Left kidney (tissue), 8 donors: ENCODE data around the gene PRXL2B. TPM values are rescaled to one million over a fixed set of nuclear protein-coding genes. Genes with fewer than 3 reads are reported as not detected.
A peak's percentile ranks its signal among the peaks of the same experiment; 100 is the strongest.

ENCODE experiments used
- DNase-seq: peaks from one replicate; pipeline ENCODE4 v3.0.0-alpha.2; 2013
- long read RNA-seq, 8 donors: transcript quantifications; one replicate each; lab custom pipeline, GENCODE V29; 2026
- polyA plus RNA-seq: library from polyadenylated mRNA; unstranded; fragments of 120-200 nt; gene quantifications from one replicate; pipeline ENCODE4 v1.2.1, GENCODE V29; 2013; ENCODE audit not compliant: insufficient read length

Gene PRXL2B, protein sequence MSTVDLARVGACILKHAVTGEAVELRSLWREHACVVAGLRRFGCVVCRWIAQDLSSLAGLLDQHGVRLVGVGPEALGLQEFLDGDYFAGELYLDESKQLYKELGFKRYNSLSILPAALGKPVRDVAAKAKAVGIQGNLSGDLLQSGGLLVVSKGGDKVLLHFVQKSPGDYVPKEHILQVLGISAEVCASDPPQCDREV
- 35.4 TPM for polyA plus RNA-seq
- long read RNA-seq, donor 1, partial matches to known transcripts: 0 of 6 reads
- long read RNA-seq, donor 1, other reads (novel, unspliced or antisense): 0 of 6 reads
- long read RNA-seq, donor 2, partial matches to known transcripts: 0 of 5 reads
- long read RNA-seq, donor 2, other reads (novel, unspliced or antisense): 0 of 5 reads
- long read RNA-seq, donor 3, partial matches to known transcripts: 0 of 9 reads
- long read RNA-seq, donor 3, other reads (novel, unspliced or antisense): 0 of 9 reads
- long read RNA-seq, donor 4, partial matches to known transcripts: 0 of 2 reads
- long read RNA-seq, donor 4, other reads (novel, unspliced or antisense): 0 of 2 reads
- long read RNA-seq, donor 5, transcript PRXL2B-204 (7 exons, 2,749 nt): major isoform, 8 of 13 reads
- long read RNA-seq, donor 5, partial matches to known transcripts: 0 of 13 reads
- long read RNA-seq, donor 5, other reads (novel, unspliced or antisense): 0 of 13 reads
- long read RNA-seq, donor 6, partial matches to known transcripts: 5 of 9 reads
- long read RNA-seq, donor 6, other reads (novel, unspliced or antisense): 0 of 9 reads
- long read RNA-seq, donor 7, partial matches to known transcripts: 27 of 33 reads
- long read RNA-seq, donor 7, other reads (novel, unspliced or antisense): 0 of 33 reads
- long read RNA-seq, donor 8, partial matches to known transcripts: 0 of 2 reads
- long read RNA-seq, donor 8, other reads (novel, unspliced or antisense): 0 of 2 reads

DNA sequence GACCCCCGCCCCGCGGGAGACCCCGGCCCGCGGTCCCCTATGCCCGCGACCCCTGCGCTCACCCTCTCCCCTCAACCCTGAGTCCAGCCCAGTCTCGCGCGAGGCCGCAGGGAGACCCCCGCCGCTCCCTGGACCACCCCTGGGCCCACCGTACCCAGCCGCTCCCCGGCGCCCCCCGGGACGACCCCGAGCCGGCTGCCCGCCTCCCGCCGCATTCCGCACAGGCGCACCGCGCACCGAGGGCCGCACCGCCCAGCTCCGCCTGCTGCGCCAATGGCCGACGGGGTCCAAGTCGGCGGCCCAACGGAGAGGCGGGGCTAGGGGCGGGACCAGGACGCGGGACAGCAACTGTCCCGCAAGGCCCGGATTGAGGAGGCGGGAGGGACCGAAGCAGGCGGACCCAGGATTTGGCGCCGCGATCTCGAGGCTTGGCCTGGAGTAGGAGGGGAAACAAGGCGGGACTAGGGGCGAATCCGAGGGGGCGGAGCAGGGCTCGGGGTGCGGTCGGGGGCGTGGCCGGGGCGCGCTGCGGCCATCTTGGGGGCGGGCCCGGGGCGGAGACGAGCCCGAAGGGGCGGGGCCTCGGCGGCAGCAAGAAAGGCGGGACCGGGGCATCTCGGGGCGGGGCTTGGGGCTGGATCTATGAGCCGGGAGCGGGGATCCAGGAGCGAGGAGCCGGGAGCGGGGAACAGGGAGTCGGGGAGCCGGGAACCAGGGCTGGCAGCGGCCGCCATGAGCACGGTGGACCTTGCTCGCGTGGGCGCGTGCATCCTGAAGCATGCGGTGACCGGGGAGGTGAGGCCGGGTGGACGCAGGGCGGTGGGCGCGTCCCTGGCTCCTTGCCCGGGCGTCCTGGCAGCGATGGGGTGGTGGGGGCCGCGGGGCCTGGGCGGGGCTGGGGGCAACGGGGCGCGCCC, at the start of gene PRXL2B:
Gene PRXL2B, plus strand, starts transcription at position 624 of the 917 bp plus-strand sequence. Its CDS starts 109 bp downstream, at position 733.
- DNase-seq: peak; percentile 97

DNA sequence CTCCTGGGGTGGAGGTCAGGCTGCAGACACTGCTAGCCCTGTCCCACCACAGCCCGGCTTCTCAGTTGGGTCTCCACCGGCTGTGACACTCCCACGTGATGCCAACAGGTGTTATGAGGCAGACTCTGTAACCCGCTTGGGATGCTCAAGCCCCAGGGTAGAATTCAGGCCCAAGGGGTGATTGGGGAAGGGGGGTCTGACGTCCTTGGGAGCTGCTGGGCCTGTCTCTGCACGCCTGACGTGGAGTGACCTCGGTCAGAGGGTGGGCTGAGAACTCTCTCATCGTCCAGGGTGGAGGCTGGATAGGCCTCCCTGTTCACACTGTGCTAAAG, 48.8 kb upstream of the PRXL2B start:
- no peak for DNase-seq

DNA sequence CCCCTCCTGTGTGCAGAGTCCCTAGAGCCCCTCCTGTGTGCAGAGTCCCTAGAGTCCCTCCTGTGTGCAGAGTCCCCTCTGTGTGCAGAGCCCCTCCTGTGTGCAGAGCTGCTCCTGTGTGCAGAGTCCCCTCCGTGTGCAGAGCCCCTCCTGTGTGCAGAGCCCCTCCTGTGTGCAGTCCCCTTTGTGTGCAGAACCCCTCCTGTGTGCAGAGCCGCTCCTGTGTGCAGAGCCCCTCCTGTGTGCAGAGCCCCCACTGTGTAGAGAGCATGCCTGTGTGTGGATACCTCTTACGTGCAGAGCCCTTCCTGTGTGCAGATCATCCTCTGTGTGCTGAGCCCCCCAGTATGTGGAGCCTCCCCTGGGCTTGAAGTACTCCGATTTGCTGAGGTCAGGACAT, 48.2 kb upstream of the PRXL2B start:
- no peak for DNase-seq

DNA sequence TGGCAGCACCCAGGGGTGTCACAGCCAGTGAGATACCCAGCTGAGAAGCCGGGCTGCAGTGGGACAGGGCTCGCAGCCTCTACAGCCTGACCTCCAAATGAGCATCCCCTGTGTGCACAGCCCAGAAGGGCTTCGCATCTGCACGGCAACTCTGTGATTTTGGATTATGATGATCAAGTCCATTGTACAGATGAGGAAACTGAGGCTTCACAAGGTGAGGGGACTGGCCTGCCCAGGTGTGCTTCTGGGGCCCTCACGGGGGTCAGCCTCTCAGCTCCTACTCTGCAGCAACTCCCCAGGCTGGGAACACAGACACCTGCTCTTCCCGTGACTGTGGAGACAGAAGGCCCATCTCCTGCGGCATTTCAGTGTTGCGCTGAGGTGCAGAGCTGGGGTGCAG, 47.7 kb upstream of the PRXL2B start:
- no peak for DNase-seq

DNA sequence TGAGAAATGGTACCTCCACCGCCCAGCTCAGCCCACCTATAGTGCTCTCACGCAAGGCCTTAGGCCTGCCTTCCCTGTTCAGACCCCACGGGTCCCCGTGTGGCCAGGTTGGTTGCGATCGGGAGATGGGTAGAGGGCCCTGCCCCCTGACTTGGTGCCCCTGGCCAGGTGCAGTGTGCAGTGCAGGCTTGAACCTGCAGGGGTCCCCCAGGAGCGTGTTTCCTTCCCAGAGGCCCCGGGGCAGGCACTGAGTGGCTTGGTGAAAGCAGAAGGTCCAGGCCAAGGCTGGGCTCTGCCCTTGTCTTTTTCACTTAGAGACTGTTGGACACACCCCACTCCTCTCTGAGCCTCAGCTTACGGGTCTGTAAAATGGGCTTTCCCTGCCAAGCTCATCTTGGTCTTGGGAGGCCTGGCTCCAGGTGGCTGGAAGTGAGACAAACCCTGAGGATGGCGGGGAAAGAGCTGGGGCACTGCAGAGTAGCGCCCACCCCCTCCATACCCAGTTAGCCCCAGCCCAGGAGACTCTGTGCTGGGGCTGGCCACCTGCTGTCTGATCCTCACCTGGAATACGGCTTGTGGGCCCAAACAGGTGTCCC, 47.2 kb upstream of the PRXL2B start:
- no peak for DNase-seq

DNA sequence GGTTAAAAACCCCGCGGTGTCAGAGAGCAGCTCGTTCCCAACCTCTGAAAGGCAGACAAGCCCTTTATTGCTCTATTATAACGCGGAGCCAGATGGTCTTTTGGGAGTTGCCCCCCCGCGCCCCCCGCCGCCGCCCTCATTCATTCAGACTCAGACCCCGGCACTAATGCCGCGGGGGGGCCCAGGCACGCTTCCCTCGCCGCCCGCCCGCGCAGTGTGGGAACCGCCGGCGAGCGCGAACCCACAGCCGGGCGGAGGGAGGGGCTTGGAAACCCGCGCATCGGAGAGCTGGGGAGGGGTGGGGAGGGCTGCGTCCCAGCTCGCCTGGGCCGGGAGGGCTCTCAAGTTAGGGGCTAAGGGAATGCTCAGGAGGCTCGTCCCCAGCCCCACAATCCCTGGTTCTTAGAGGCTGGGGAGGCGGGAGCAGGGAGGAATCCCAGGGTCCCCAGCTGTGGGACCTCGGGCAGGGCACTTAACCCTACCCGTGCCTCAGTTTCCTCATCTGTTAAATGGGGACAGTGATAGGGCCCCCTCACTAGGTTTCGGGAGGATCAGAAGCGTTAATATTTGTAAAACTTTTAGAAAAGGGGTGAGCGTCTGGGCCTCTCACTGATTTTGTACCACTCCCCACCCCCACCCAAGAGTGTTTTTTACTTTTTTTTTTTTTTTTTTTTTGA, 45.6 kb upstream of the PRXL2B start:
- DNase-seq: no peak

DNA sequence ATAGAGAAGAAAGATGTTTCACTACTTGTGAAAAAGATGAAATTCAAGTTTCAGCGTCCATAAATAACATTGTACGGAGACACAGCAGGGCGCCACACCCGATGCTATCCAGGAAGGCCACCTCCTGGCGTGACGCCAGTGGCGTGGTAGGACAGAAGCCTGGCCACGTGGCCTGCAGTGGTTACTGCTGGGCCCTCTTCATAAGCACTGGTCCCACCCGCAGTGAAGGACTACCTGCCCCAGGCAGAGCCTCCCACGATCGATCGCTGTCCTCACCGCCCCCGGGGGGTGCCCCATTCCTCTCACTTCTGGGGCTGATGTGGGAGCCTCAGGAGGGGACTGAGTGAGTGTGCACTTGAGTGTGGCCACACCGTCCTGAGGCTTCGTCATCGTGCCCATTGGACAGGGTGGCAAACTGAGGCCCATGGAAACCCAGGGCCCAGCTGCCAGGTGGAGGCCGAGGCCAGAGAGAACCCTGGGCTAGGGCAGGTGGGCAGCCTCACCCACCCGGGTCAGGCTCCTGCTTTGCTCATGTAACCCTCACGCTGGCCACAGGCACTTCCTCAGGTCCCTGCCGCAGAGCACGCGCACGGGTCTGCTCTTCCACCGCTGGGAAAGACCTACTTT, 44.8 kb upstream of the PRXL2B start:
- DNase-seq: no peak

DNA sequence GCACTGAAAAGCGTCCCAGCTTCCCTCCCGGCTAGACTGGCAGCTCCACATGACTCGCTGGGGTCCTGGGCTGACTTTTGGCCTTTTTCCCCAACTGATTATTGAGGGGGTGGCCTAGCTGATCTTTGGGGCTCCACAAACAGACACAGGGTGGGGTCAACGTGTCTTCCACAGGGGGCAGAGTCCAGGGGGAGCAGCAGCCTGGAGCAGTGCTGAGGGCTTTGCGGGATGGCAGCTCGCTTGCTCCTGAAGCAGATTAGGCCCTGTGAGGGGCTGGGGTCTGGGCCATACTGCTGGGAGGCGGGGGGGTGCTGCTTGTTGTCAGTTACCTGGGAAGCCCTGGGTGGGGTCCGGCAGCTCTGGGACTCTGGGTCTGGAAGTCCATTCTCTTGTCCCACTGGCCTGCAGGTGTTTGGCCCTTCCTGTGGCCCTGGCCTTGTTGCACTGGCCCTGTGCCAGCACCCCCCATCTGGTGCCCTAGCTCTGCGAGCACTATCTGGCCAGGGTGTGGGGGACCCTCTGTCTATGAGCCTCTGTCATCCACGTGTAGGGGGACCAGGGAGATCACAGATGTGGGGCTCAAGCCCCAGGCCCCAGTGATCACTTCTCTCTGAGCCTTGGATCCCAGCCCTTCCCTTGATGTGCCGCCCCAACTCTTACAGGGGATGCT, 44.2 kb upstream of the PRXL2B start:
- no peak for DNase-seq

DNA sequence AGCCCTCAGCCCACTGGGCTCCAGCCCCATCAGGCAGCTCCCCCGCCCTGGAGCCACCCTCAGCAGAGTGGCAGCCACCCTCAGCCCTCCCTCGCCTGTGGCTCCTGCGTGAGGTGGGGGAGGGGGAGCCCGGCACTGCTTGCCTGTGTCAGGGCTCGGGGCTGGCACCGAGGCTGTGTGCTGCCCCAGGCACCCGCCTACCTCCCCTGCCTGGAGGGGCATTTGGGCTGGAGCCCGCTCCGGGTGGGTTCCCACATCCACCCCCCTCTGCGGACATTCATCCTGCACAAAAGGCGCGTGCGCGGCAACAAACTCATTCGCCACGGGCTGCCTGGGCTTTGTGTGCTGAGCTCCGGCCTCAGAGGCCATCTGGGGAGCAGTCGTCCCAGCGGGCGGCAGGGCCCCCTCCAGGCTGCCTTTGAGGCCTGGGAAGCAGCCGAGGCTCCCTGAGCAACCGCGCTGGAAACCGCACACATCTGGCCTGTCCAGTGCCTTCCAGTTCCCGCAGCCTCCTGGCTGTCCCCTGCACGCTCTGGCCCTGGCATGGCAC, 43.0 kb upstream of the PRXL2B start:
- DNase-seq: no peak

DNA sequence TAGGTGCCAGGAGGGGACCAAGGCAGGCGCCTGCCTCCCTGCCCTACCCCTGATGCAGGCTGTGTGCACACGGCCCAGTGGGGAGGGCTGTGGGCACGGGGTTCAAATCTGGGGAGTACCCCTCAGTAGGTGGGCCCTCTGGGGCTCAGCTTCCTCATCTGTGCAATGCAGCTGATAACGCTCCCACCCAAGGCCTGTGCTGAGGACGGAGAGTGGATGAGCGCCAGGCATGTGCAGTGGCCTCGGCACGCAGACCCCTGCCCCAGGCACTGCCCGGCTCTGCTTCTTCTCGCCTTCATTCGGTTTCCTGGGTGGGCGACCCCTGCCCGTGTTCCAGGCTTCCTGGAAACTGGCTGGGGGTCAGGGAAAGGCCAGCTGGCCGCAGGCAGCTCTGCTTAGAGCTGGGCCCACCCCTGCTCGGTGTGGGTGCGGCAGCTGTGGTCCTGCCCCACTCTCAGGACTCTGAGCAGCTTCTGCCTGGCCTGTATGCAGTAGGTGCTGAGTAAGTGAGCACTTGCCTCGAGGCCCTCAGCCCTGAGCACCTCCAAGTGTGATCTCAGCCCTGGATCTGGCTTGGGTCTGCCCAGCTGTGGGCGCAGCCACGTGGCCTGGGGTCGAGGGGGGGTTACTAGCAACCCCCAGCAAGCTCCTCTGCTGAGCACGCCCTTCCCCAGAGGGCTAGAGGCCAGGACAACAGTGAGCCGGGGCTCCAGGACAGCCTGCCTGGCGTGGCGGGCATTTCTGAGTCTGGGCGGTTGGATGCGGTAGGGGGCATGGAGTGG, 42.3 kb upstream of the PRXL2B start:
- no peak for DNase-seq

DNA sequence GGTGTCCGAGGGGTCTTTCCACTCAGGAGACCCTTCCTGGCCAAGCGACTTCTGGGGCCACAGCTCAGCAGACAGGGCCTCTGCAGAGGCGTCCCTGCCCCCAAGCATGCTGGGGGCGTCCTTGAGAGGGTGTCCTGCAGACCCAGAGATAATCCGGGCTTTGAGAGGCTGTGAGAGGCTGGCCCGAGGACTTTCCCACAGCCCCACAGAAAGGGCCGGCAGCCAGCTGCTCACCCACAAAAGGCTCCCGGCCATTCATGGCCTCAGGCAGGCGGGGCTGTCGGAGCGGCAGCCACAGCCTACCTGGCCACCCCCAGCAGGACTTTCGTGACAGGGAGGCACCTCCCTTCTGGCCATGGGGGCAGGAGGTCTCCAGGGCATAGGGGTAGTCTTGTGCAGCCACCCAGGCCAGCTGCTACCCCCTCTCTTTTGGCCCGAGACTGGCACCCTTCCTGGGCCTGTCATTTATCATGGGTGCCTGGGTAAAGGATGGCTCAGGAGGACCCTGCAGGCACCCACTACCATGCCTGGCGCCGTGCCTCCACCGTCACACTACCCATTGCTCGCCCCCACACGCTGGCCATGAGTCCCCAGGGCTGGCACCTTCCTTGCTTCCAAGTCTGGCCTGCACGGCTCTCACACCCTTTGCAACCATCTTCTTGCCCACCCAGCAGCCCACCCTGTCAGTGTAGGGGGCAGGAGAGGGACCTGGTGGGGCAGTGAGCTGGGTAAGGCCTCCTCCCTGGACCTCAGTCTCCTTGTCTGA, 41.5 kb upstream of the PRXL2B start:
- DNase-seq: no peak

DNA sequence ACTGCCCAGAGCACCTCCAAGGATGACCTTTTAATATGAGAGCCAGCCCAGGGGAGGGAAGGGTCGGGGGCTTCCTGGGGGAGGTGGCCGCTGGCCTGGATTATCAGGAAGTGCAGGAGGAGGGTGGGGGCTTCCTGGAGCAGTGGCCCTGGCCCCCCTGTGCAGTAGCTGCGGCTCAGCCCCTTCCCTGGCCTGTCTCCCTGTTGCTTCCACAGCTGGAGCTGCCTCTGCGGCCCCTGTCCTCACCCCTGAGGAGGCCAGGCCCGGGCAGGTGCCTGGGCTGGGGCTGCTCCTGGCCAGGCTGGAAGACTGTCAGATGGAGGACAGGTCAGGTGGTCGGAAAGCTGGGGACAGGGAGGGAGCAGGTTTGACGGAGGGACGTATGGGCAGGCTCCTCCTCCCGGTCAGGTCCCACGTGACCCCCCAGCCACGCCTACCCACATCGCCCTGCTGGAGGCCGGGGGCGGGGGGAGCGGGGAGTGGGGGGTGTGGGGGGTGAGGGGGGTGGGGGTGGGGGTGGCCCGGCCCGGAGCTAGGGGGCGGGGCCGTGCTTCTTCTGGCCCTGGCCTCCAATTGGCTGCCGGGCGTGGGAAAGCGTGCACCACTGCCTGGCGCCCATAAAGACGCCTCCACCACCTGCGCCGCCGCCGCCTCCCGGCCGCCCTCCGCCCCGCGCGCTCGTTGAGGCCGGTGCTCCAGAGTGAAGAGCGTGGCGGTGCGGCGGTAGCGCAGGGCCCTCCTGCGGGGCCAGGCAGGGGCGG, 40.6 kb upstream of the PRXL2B start:
- no peak for DNase-seq

DNA sequence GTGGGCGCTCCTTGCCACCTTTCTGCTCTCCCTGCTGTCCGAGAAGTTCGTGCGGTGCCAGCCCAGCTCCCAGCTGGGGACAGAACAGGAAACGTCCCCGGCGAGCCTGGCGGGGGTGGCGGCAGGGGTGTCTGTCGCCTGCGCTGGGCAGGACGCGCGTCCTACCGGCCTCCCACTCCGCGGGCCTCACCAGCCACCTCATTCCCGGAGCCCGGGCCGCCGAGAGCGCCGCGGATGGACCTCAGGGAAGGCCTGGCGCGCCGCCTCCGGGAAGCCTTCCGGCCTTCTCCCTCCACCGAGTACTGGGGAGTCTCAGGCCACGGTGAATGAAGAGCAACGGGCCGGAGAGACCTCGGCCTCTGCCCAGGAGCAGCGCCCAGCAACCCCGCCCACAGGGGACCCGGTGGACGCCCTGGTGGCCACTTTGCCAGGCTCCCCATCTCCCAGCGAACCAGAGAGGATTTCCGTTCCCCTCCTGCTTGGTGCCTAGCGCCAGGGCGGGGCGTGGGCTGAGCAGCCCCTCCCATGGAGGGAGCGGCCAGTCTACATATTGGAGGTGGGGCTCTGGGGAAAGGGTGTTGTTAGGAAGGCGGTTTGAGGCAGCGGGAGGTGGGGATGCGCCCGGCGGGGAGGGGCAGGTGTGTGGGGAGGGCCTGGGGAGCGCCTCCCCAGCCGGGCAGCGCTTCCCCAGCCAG, 39.9 kb upstream of the PRXL2B start:
- DNase-seq: no peak

DNA sequence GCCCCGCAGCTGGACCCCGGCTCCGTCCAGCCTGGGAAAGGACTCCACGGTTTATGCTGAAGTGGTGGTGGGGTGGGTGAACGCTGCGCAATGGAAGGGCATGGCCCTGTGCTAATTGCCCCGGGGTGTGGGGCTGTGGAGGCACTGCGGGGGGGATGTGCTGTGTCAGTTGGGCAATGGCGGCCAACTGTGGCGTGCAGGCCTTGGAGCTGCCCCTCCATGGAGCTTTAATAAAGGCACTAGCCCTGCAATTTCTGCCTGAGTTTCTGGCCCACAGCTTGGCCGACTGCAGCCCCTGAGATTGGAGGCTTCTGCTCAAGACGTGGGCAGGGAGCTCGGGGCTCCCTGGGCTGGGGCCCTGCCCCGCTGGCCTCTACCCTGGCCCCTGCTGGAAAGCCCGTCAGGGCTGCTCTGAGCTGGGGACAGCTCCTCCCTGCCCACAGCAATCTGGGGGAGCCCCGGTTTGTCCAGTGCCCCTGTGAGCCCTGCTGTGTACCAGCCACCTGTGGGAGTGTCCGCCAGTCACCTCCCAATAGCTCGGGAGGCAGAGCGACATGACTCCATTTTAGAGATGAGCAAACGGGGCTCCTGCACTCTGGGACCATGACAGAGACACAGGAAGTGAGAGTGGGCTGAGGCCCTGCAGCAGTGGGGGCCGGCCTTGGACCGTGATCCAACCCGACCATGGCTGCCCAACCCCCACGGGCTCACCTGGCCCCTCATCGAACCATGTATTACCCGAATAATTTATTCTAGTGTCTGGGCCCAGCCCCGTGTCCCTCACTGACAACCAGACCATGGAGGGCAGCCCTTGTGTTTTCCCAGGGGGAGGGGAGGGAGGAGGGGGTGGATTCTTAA, 39.1 kb upstream of the PRXL2B start:
- no peak for DNase-seq

DNA sequence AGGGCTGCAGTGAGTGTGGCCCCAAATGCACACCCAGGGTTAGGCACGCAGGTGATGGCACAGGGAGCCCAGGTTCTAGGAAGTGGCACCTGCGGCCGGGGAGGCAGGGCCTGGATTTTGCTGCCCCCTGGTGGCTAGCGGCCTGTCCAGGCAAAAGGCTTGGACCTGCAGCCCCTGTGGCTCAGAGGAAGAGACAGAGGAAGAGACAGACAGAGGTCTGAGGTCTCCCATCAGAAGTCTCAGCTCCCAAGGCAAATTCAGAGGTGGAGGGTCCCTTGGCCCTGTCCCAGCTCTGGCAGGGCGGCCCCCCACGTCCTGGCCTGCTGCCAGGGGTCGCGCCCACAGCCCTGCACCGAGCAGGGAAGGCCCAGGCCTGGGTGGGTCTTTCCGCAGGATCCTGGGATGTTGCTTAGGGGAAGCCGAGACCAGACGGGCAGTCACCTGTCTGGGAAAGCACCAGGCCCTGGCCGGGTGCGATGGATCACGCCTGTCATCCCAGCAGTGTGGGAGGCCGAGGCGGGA, 38.4 kb upstream of the PRXL2B start:
- DNase-seq: no peak
